Left lung (tissue), 10 donors: Measurements from ENCODE around the gene SSNA1. TPM values are rescaled to one million over a fixed set of nuclear protein-coding genes. Genes with fewer than 3 reads are reported as not detected.
A peak's percentile ranks its signal among the peaks of the same experiment; 100 is the strongest.

Source experiments
- ATAC-seq: fragments of 200-7000 bp; cut with Tn5 transposase; one replicate; pipeline ENCODE4 v1.9.1; 2020; ENCODE audit warnings: moderate library complexity
- DNase-seq, 4 donors: peaks; one replicate each; pipeline ENCODE4 v3.0.0-alpha.2; 2013 to 2020
- H3K27ac ChIP-seq, 2 donors: fragments of 200-600 bp; sonication (generic) in 1 of 2; one replicate each; pipeline versions ENCODE4 v1.5.0 to v1.8.0; 2020 to 2021
- H3K27me3 ChIP-seq, 2 donors: fragments of 200-600 bp; sonication (generic) in 1 of 2; one replicate each; pipeline versions ENCODE4 v1.5.0 to v1.8.0; 2020 to 2021
- H3K36me3 ChIP-seq, 2 donors: fragments of 200-600 bp; sonication (generic) in 1 of 2; one replicate each; pipeline versions ENCODE4 v1.5.0 to v1.8.0; 2020 to 2021
- H3K4me1 ChIP-seq, 2 donors: fragments of 200-600 bp; one replicate each; pipeline ENCODE4 v1.8.0; 2021
- H3K4me3 ChIP-seq, 2 donors: fragments of 200-600 bp; sonication (generic) in 1 of 2; one replicate each; pipeline versions ENCODE4 v1.5.0 to v1.8.0; 2020 to 2021; ENCODE audit warnings: mild to moderate bottlenecking in 1 of 2
- H3K9me3 ChIP-seq, 2 donors: fragments of 200-600 bp; sonication (generic) in 1 of 2; one replicate each; pipeline versions ENCODE4 v1.5.0 to v1.8.0; 2020 to 2021
- CTCF ChIP-seq, 2 donors: fragments of 200-600 bp; sonication (generic) in 1 of 2; IDR thresholded peaks; one replicate each; pipeline versions ENCODE4 v1.5.0 to v1.8.0; 2021; ENCODE audit warnings: antibody characterized with exemption in 2 of 2
- intact Hi-C, 2 donors: fragments of 100-400 bp; cut with DNase I; formaldehyde crosslinking; loops; one replicate each; pipeline versions ENCODE4 v1.11.2 to v1.14.2; 2022
- polyA plus RNA-seq, 6 donors: library from polyadenylated mRNA; unstranded; fragments of 120-200 nt; gene quantifications; one replicate each; pipeline ENCODE4 v1.2.1, GENCODE V29; 2013; ENCODE audit not compliant: insufficient read length in 6 of 6
- total RNA-seq, 2 donors: library from RNA; stranded (reverse); fragmentation: NEBNext Ultra II Directional; extraction: Animal tissue kit (Norgen Biotek cat#: 25700); gene quantifications; one replicate each; pipeline ENCODE4 v1.2.1, GENCODE V29; 2021
- donor health status: DM: no; HTN: yes; CAD: no.
- donor health status: DM: no; HTN: no; CAD: no.

Gene SSNA1
- total and polyA plus RNA-seq, 8 donors, result 38.7 to 68.0 (median 53.3) TPM

- intact Hi-C loops, result no loop called here
- peak; percentile 17 for ATAC-seq
- Histone ChIP-seq H3K4me1 (peaks cover 8 to 23% of the 10 kb centered on the region in 2 donors), H3K27me3 (peaks cover 72 to 100% of the 10 kb centered on the region in 2 donors), H3K9me3 (no peaks in the 10 kb centered on the region), H3K27ac (no peak overlapping the region), H3K36me3 (no peaks in the 10 kb centered on the region), H3K4me3 (no peak overlapping the region)
- no peak for DNase-seq
- TF ChIP-seq CTCF (IDR thresholded peaks at IDR 0.05), result no peak
These were observed 19.9 kb upstream of the SSNA1 start for GRCh38 chr9:137168573-137168903.

- intact Hi-C loops, result no loop called here
- DNase-seq (peak in 2 of 4 donors; percentile 35 to 57), ATAC-seq (peak; percentile 61)
- Histone ChIP-seq H3K4me3 (peak overlapping the region; percentile 13 to 29), H3K27ac (no peak overlapping the region), H3K36me3 (no peaks in the 10 kb centered on the region), H3K9me3 (no peaks in the 10 kb centered on the region), H3K27me3 (peaks cover 65 to 100% of the 10 kb centered on the region in 2 donors), H3K4me1 (peaks cover 8 to 22% of the 10 kb centered on the region in 2 donors)
- TF ChIP-seq CTCF (IDR thresholded peaks at IDR 0.05), result no peak
These were observed 19.3 kb upstream of the SSNA1 start for GRCh38 chr9:137168904-137169856.

- no peak for TF ChIP-seq CTCF (IDR thresholded peaks at IDR 0.05)
- Histone ChIP-seq H3K36me3 (no peaks in the 10 kb centered on the region), H3K27me3 (peaks cover 58 to 100% of the 10 kb centered on the region in 2 donors), H3K27ac (no peak within 1 kb of the TSS), H3K4me1 (peaks cover 8 to 22% of the 10 kb centered on the region in 2 donors), H3K4me3 (peak within 1 kb of the TSS; percentile 13 to 29), H3K9me3 (no peaks in the 10 kb centered on the region)
- DNase-seq (no peak), ATAC-seq (no peak)
- intact Hi-C loops, result no loop called here
These were observed 18.5 kb upstream of the SSNA1 start, which contains the start of gene LRRC26 for GRCh38 chr9:137169896-137170358. Gene LRRC26, minus strand, starts transcription at chr9:137170051. Its CDS starts 108 bp downstream, at chr9:137169943.

- TF ChIP-seq CTCF (IDR thresholded peaks at IDR 0.05), result no peak
- no peak for ATAC-seq
- H3K4me3 ChIP-seq, result no peak overlapping the region
- H3K36me3 ChIP-seq, result no peaks in the 10 kb centered on the region
- DNase-seq, result no peak
- no peak overlapping the region for H3K27ac ChIP-seq
- peaks cover 53 to 100% of the 10 kb centered on the region in 2 donors for H3K27me3 ChIP-seq
- intact Hi-C loops, result no loop called here
- no peaks in the 10 kb centered on the region for H3K9me3 ChIP-seq
- peaks cover 8 to 22% of the 10 kb centered on the region in 2 donors for H3K4me1 ChIP-seq
These were observed 17.9 kb upstream of the SSNA1 start for GRCh38 chr9:137170486-137171148.
